NCI-H1436 treated with DMSO at 0.1 percent for 48 hours (cell line): ENCODE measurements around the gene PCBP4.

Experiments
- DNase-seq: peaks from one replicate; lab custom pipeline; 2025; lab: John Stamatoyannopoulos, UW

The PCBP4 gene

GRCh38 chr3:51955175-51955892 is 11.9 kb downstream of the PCBP4 start, which contains the start of gene GPR62:
Gene GPR62, plus strand, starts transcription at chr3:51955381. Its CDS starts 272 bp downstream, at chr3:51955653.
- no peak for DNase-seq

- no peak for DNase-seq
Observed at GRCh38 chr3:51954713-51955112, 12.5 kb downstream of the PCBP4 start.

GRCh38 chr3:51954105-51954504 is 13.1 kb downstream of the PCBP4 start:
- no peak for DNase-seq

GRCh38 chr3:51953445-51953844 is 13.8 kb downstream of the PCBP4 start:
- no peak for DNase-seq

GRCh38 chr3:51950899-51951298 is 16.4 kb downstream of the PCBP4 start:
- no peak for DNase-seq

- DNase-seq, result no peak
Observed at GRCh38 chr3:51949121-51949520, 18.1 kb downstream of the PCBP4 start.

- no peak for DNase-seq
Observed at GRCh38 chr3:51948016-51948580, 19.2 kb downstream of the PCBP4 start.

- DNase-seq, result no peak
Observed at GRCh38 chr3:51947215-51947900, 19.9 kb downstream of the PCBP4 start.

- DNase-seq, result no peak
Observed at GRCh38 chr3:51946796-51947195, 20.5 kb downstream of the PCBP4 start.

GRCh38 chr3:51945926-51946705 is 21.1 kb downstream of the PCBP4 start:
- no peak for DNase-seq

GRCh38 chr3:51945031-51945840 is 22.0 kb downstream of the PCBP4 start:
- no peak for DNase-seq

- no peak for DNase-seq
Observed at GRCh38 chr3:51944451-51945021, 22.7 kb downstream of the PCBP4 start.

GRCh38 chr3:51943451-51944391 is 23.5 kb downstream of the PCBP4 start:
- DNase-seq, result no peak

GRCh38 chr3:51942603-51943450 is 24.4 kb downstream of the PCBP4 start:
- no peak for DNase-seq

GRCh38 chr3:51941798-51942602 is 25.3 kb downstream of the PCBP4 start, which contains the start of the genes PARP3 and RRP9:
Gene PARP3, plus strand, starts transcription at chr3:51942363. Its CDS starts 993 bp downstream, at chr3:51943356.
Gene RRP9, minus strand, starts transcription at chr3:51941904. Its CDS starts 37 bp downstream, at chr3:51941867.
- peak; percentile 94 for DNase-seq

- no peak for DNase-seq
Observed at GRCh38 chr3:51941463-51941797, 25.8 kb downstream of the PCBP4 start.

- no peak for DNase-seq
Observed at GRCh38 chr3:51940648-51941462, 26.4 kb downstream of the PCBP4 start.
